Mesendoderm (in vitro differentiated cells): ENCODE results near the gene INPP4A.
"Not testable (repeated sequence)": the region's sequence is repeated elsewhere in the genome, so short reads cannot be mapped to it uniquely, and the experiment has no call there.

ENCODE experiments used
- DNase-seq: peaks from one replicate; pipeline ENCODE4 v3.0.0; 2013
- H2AK5ac ChIP-seq: 2 replicates; pipeline ENCODE4 v1.6.1; 2013; ENCODE audit warnings: low read length, inconsistent platforms
- H2BK120ac ChIP-seq: 2 replicates; pipeline ENCODE4 v1.6.1; 2013; ENCODE audit warnings: low read depth, mild to moderate bottlenecking, low read length, moderate library complexity, mixed read lengths
- H2BK15ac ChIP-seq: replicated peaks from 2 replicates; pipeline ENCODE4 v1.6.1; 2013; ENCODE audit warnings: low read depth, mild to moderate bottlenecking, moderate library complexity
- H2BK5ac ChIP-seq: 2 replicates; pipeline ENCODE4 v1.6.1; 2013; ENCODE audit warnings: low read length, inconsistent platforms
- H3K18ac ChIP-seq: 2 replicates; pipeline ENCODE4 v1.6.1; 2013; ENCODE audit warnings: mild to moderate bottlenecking, low read length, mixed read lengths
- H3K23ac ChIP-seq: one replicate; pipeline ENCODE4 v1.6.1; 2013; ENCODE audit warnings: low read length
- H3K27ac ChIP-seq: 2 replicates; pipeline ENCODE4 v1.5.1; 2013; ENCODE audit warnings: low read depth, mild to moderate bottlenecking, inconsistent platforms, low read length, moderate library complexity
- H3K27me3 ChIP-seq: 2 replicates; pipeline ENCODE4 v1.6.1; 2013; ENCODE audit warnings: low read length, control low read depth, mild to moderate bottlenecking, inconsistent platforms; ENCODE audit not compliant: insufficient read depth, poor library complexity
- H3K36me3 ChIP-seq: 2 replicates; pipeline ENCODE4 v1.6.1; 2013; ENCODE audit warnings: low read length, inconsistent platforms; ENCODE audit not compliant: control insufficient read depth, insufficient read depth
- H3K4ac ChIP-seq: one replicate; pipeline ENCODE4 v1.6.1; 2013; ENCODE audit warnings: low read depth, mild to moderate bottlenecking, low read length, moderate library complexity
- H3K4me1 ChIP-seq: 2 replicates; pipeline ENCODE4 v1.6.1; 2013; ENCODE audit warnings: low read depth, low read length, inconsistent platforms; ENCODE audit not compliant: control insufficient read depth
- H3K4me2 ChIP-seq: 2 replicates; pipeline ENCODE4 v1.6.1; 2013; ENCODE audit warnings: low read length
- H3K4me3 ChIP-seq: 2 replicates; pipeline ENCODE4 v1.5.1; 2013; ENCODE audit warnings: mild to moderate bottlenecking, low read length
- H3K56ac ChIP-seq: one replicate; pipeline ENCODE4 v1.6.1; 2013; ENCODE audit warnings: low read length
- H3K79me1 ChIP-seq: 2 replicates; pipeline ENCODE4 v1.6.1; 2013; ENCODE audit warnings: low read length, inconsistent platforms
- H3K79me2 ChIP-seq: 2 replicates; pipeline ENCODE4 v1.6.1; 2013; ENCODE audit warnings: mild to moderate bottlenecking, low read length; ENCODE audit not compliant: control insufficient read depth, insufficient read depth
- H3K9ac ChIP-seq: 2 replicates; pipeline ENCODE4 v1.6.1; 2013; ENCODE audit warnings: low read length, inconsistent platforms
- H4K5ac ChIP-seq: one replicate; pipeline ENCODE4 v1.6.1; 2013; ENCODE audit warnings: low read length
- H4K8ac ChIP-seq: one replicate; pipeline ENCODE4 v1.6.1; 2013; ENCODE audit warnings: low read depth, mild to moderate bottlenecking, control low read depth, low read length, moderate library complexity
- WGBS: extraction: QIAGEN DNeasy Blood & Tissue Kit; methylation state at CpG from one replicate; pipeline ENCODE4 v1.1.7; 2013; ENCODE audit warnings: low lambda C conversion rate, missing lambda C conversion rate; ENCODE audit not compliant: insufficient coverage; ENCODE audit errors: extremely low coverage; 5-methylcytosine and 5-hydroxymethylcytosine counted together

Gene INPP4A

GRCh38 chr2:98588880-98589431, 144.3 kb downstream of the INPP4A start:
- Histone ChIP-seq H3K27me3 (no peaks in the 10 kb centered on the region), H3K4me1 (no peaks in the 10 kb centered on the region), H3K4me2 (no peak overlapping the region), H3K4ac (no peak overlapping the region), H3K23ac (no peak overlapping the region), H3K18ac (no peak overlapping the region), H3K4me3 (no peak overlapping the region), H2BK15ac (no peak overlapping the region), H2AK5ac (no peak overlapping the region), H3K9ac (no peak overlapping the region), H3K27ac (no peak overlapping the region), H3K36me3 (peaks cover 2% of the 10 kb centered on the region), H4K5ac (no peak overlapping the region), H2BK120ac (no peak overlapping the region), H3K79me2 (no peaks in the 10 kb centered on the region), H2BK5ac (no peak overlapping the region), H4K8ac (no peak overlapping the region), H3K56ac (no peak overlapping the region), H3K79me1 (no peaks in the 10 kb centered on the region)
- DNase-seq = no peak
- WGBS = no CpG with 5 or more reads among the region's 4 CpGs

- Histone ChIP-seq H2BK5ac (no peak overlapping the region), H3K9ac (no peak overlapping the region), H3K4me2 (no peak overlapping the region), H3K4me3 (no peak overlapping the region), H3K4me1 (no peaks in the 10 kb centered on the region), H3K36me3 (peaks cover 3% of the 10 kb centered on the region), H3K23ac (no peak overlapping the region), H3K18ac (no peak overlapping the region), H2BK15ac (no peak overlapping the region), H3K79me1 (no peaks in the 10 kb centered on the region), H4K5ac (no peak overlapping the region), H4K8ac (no peak overlapping the region), H2BK120ac (no peak overlapping the region), H2AK5ac (no peak overlapping the region), H3K27ac (no peak overlapping the region), H3K79me2 (no peaks in the 10 kb centered on the region), H3K56ac (no peak overlapping the region), H3K4ac (no peak overlapping the region), H3K27me3 (no peaks in the 10 kb centered on the region)
- DNase-seq = no peak
- WGBS = no CpG with 5 or more reads among the region's 4 CpGs
Observed at GRCh38 chr2:98589489-98589888, 144.8 kb downstream of the INPP4A start.

GRCh38 chr2:98592565-98592964, 147.9 kb downstream of the INPP4A start:
- Histone ChIP-seq H2BK15ac (no peak overlapping the region), H3K27me3 (no peaks in the 10 kb centered on the region), H3K4me1 (no peaks in the 10 kb centered on the region), H3K4me2 (no peak overlapping the region), H3K56ac (no peak overlapping the region), H2AK5ac (no peak overlapping the region), H4K5ac (no peak overlapping the region), H3K4ac (no peak overlapping the region), H3K9ac (no peak overlapping the region), H3K4me3 (no peak overlapping the region), H3K79me1 (no peaks in the 10 kb centered on the region), H3K23ac (no peak overlapping the region), H2BK5ac (no peak overlapping the region), H3K79me2 (no peaks in the 10 kb centered on the region), H3K18ac (no peak overlapping the region), H2BK120ac (no peak overlapping the region), H3K27ac (no peak overlapping the region), H3K36me3 (peaks cover 3% of the 10 kb centered on the region), H4K8ac (no peak overlapping the region)
- DNase-seq = no peak
- no CpG with 5 or more reads among the region's 8 CpGs for WGBS

GRCh38 chr2:98594665-98595064, 150.0 kb downstream of the INPP4A start:
- not testable (repeated sequence) for H2AK5ac ChIP-seq, H2BK120ac ChIP-seq, H3K4me2 ChIP-seq, DNase-seq, H3K4me1 ChIP-seq, H2BK5ac ChIP-seq, H3K23ac ChIP-seq, H3K36me3 ChIP-seq, H3K27ac ChIP-seq, H3K79me2 ChIP-seq, H4K8ac ChIP-seq, H3K9ac ChIP-seq, H3K4ac ChIP-seq, H3K56ac ChIP-seq, H3K27me3 ChIP-seq, H2BK15ac ChIP-seq, H3K4me3 ChIP-seq, H3K79me1 ChIP-seq, H4K5ac ChIP-seq, H3K18ac ChIP-seq
- no CpG with 5 or more reads among the region's 4 CpGs for WGBS

- Histone ChIP-seq H3K4me1 (no peaks in the 10 kb centered on the region), H4K8ac (no peak overlapping the region), H3K79me2 (no peaks in the 10 kb centered on the region), H3K4me3 (no peak overlapping the region), H3K4me2 (no peak overlapping the region), H2BK120ac (no peak overlapping the region), H3K79me1 (no peaks in the 10 kb centered on the region), H3K4ac (no peak overlapping the region), H4K5ac (no peak overlapping the region), H2BK15ac (no peak overlapping the region), H2BK5ac (no peak overlapping the region), H3K56ac (no peak overlapping the region), H3K27ac (no peak overlapping the region), H3K27me3 (no peaks in the 10 kb centered on the region), H3K23ac (no peak overlapping the region), H2AK5ac (no peak overlapping the region), H3K36me3 (peaks cover 5% of the 10 kb centered on the region), H3K9ac (no peak overlapping the region), H3K18ac (no peak overlapping the region)
- no CpG with 5 or more reads among the region's 1 CpG for WGBS
- no peak for DNase-seq
Observed at GRCh38 chr2:98598781-98599428, 154.2 kb downstream of the INPP4A start.
